Neural progenitor cell (in vitro differentiated cells): ENCODE results near the gene RAD51B. TPM values are rescaled to one million over a fixed set of nuclear protein-coding genes. Genes with fewer than 3 reads are reported as not detected.

Source experiments
- DNase-seq: peaks from one replicate; pipeline ENCODE4 v3.0.0-alpha.2; 2016; ENCODE audit warnings: low spot score
- H2AFZ ChIP-seq: fragments of 200-600 bp; sonication (generic); replicated peaks from 2 replicates; pipeline ENCODE4 v1.6.1; 2016; ENCODE audit warnings: antibody characterized with exemption
- H3F3A ChIP-seq: fragments of 200-600 bp; sonication (generic); 2 replicates; pipeline ENCODE4 v1.6.1; 2016; ENCODE audit warnings: antibody characterized with exemption, low read depth
- H3K27ac ChIP-seq: fragments of 200-600 bp; sonication (generic); 2 replicates; pipeline ENCODE4 v1.5.1; 2016; ENCODE audit warnings: mild to moderate bottlenecking
- H3K27me3 ChIP-seq: fragments of 200-600 bp; sonication (generic); 2 replicates; pipeline ENCODE4 v1.6.1; 2016; ENCODE audit warnings: mild to moderate bottlenecking, moderate library complexity
- H3K36me3 ChIP-seq: fragments of 200-600 bp; sonication (generic); 2 replicates; pipeline ENCODE4 v1.5.1; 2016
- H3K4me1 ChIP-seq: fragments of 200-600 bp; sonication (generic); 2 replicates; pipeline ENCODE4 v1.6.1; 2016; ENCODE audit warnings: mixed run types
- H3K4me2 ChIP-seq: fragments of 200-600 bp; sonication (generic); 2 replicates; pipeline ENCODE4 v1.6.1; 2016
- H3K4me3 ChIP-seq: fragments of 200-600 bp; sonication (generic); 2 replicates; pipeline ENCODE4 v1.5.1; 2016
- H3K79me2 ChIP-seq: fragments of 200-600 bp; sonication (generic); 2 replicates; pipeline ENCODE4 v1.6.1; 2016; ENCODE audit warnings: low read depth
- H3K9ac ChIP-seq: fragments of 200-600 bp; sonication (generic); 2 replicates; pipeline ENCODE4 v1.6.1; 2016
- H3K9me3 ChIP-seq: fragments of 200-600 bp; sonication (generic); 2 replicates; pipeline ENCODE4 v1.5.1; 2016; ENCODE audit warnings: low read depth
- H4K20me1 ChIP-seq: fragments of 200-600 bp; sonication (generic); 2 replicates; pipeline ENCODE4 v1.6.1; 2016; ENCODE audit warnings: low read depth
- H3K27ac Mint-ChIP-seq: 3 replicates; pipeline ENCODE4 v1.8.0; 2021; ENCODE audit warnings: mixed read lengths
- H3K27me3 Mint-ChIP-seq: 2 replicates; pipeline ENCODE4 v1.8.0; 2022; ENCODE audit warnings: low read depth, mild to moderate bottlenecking, inconsistent platforms, moderate library complexity, mixed read lengths; ENCODE audit not compliant: insufficient read depth
- H3K36me3 Mint-ChIP-seq: 3 replicates; pipeline ENCODE4 v1.8.0; 2021; ENCODE audit warnings: mixed read lengths
- H3K4me1 Mint-ChIP-seq: 3 replicates; pipeline ENCODE4 v1.8.0; 2021; ENCODE audit warnings: mixed read lengths
- H3K4me3 Mint-ChIP-seq: 3 replicates; pipeline ENCODE4 v1.8.0; 2021; ENCODE audit warnings: mild to moderate bottlenecking, moderate library complexity, mixed read lengths
- H3K9me3 Mint-ChIP-seq: 3 replicates; pipeline ENCODE4 v1.8.0; 2020; ENCODE audit warnings: mixed read lengths
- EZH2 ChIP-seq: fragments of 200-600 bp; sonication (generic); IDR thresholded peaks from 2 replicates; pipeline ENCODE4 v1.6.1; 2017; ENCODE audit warnings: antibody characterized with exemption, mild to moderate bottlenecking, moderate library complexity
- EZH2phosphoT487 ChIP-seq: fragments of 200-600 bp; sonication (generic); IDR thresholded peaks from 2 replicates; pipeline ENCODE4 v1.6.1; 2017; ENCODE audit warnings: antibody characterized with exemption
- total RNA-seq: library from RNA; depleted of rRNA; stranded (reverse); fragments of >200 nt; gene quantifications from 2 replicates; pipeline ENCODE4 v1.2.3, GENCODE V29; 2015; ENCODE audit warnings: low replicate concordance
- TF ChIP-seq, protein P1 (sequence below): fragments of 200-600 bp; sonication (generic); IDR thresholded peaks from 2 replicates; pipeline ENCODE4 v1.5.1; 2017; ENCODE audit warnings: antibody characterized with exemption, mild to moderate bottlenecking

RAD51B gene
- total RNA-seq, 1 donor from 2014 or later: 50.5 TPM

- Histone ChIP-seq H3K27me3 (no peaks in the 10 kb centered on the region), H3K27ac (no peak overlapping the region), H3K9ac (no peak overlapping the region), H3F3A (peaks cover 10% of the 10 kb centered on the region), H3K36me3 (no peaks in the 10 kb centered on the region), H3K79me2 (no peaks in the 10 kb centered on the region), H4K20me1 (no peaks in the 10 kb centered on the region), H3K4me1 (peaks cover 31% of the 10 kb centered on the region), H3K4me2 (no peak overlapping the region), H3K4me3 (no peak overlapping the region), H3K9me3 (no peaks in the 10 kb centered on the region), H2AFZ (no peak overlapping the region)
- H3K27ac Mint-ChIP-seq: peak overlapping the region; percentile 27
- peaks cover 4% of the 10 kb centered on the region for H3K27me3 Mint-ChIP-seq
- TF ChIP-seq EZH2 (no peak), EZH2phosphoT487 (no peak)
- TF ChIP-seq, protein P1, sequence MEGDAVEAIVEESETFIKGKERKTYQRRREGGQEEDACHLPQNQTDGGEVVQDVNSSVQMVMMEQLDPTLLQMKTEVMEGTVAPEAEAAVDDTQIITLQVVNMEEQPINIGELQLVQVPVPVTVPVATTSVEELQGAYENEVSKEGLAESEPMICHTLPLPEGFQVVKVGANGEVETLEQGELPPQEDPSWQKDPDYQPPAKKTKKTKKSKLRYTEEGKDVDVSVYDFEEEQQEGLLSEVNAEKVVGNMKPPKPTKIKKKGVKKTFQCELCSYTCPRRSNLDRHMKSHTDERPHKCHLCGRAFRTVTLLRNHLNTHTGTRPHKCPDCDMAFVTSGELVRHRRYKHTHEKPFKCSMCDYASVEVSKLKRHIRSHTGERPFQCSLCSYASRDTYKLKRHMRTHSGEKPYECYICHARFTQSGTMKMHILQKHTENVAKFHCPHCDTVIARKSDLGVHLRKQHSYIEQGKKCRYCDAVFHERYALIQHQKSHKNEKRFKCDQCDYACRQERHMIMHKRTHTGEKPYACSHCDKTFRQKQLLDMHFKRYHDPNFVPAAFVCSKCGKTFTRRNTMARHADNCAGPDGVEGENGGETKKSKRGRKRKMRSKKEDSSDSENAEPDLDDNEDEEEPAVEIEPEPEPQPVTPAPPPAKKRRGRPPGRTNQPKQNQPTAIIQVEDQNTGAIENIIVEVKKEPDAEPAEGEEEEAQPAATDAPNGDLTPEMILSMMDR: no peak
- H3K9me3 Mint-ChIP-seq: no peaks in the 10 kb centered on the region
- H3K4me1 Mint-ChIP-seq: peaks cover 57% of the 10 kb centered on the region
- no peak for DNase-seq
- peaks cover 6% of the 10 kb centered on the region for H3K36me3 Mint-ChIP-seq
- H3K4me3 Mint-ChIP-seq: no peak overlapping the region
These were observed 673.8 kb downstream of the RAD51B start for GRCh38 chr14:68493152-68493911.

- H3K27ac ChIP-seq: no peak overlapping the region
- H3K36me3 ChIP-seq: no peaks in the 10 kb centered on the region
- H3K4me2 ChIP-seq: no peak overlapping the region
- H2AFZ ChIP-seq: no peak overlapping the region
- H3K4me1 ChIP-seq: peaks cover 34% of the 10 kb centered on the region
- Mint-ChIP-seq H3K4me3 (no peak overlapping the region), H3K36me3 (peaks cover 4% of the 10 kb centered on the region), H3K27ac (no peak overlapping the region), H3K4me1 (peaks cover 65% of the 10 kb centered on the region), H3K27me3 (peaks cover 6% of the 10 kb centered on the region), H3K9me3 (no peaks in the 10 kb centered on the region)
- H3K9ac ChIP-seq: no peak overlapping the region
- TF ChIP-seq EZH2phosphoT487 (no peak), EZH2 (no peak)
- TF ChIP-seq, protein P1: no peak
- DNase-seq: no peak
- no peaks in the 10 kb centered on the region for H3K9me3 ChIP-seq
- no peaks in the 10 kb centered on the region for H3K27me3 ChIP-seq
- no peak overlapping the region for H3K4me3 ChIP-seq
- H4K20me1 ChIP-seq: no peaks in the 10 kb centered on the region
- peaks cover 10% of the 10 kb centered on the region for H3F3A ChIP-seq
- no peaks in the 10 kb centered on the region for H3K79me2 ChIP-seq
These were observed 675.8 kb downstream of the RAD51B start for GRCh38 chr14:68495101-68496039.

- peaks cover 68% of the 10 kb centered on the region for H3K4me1 Mint-ChIP-seq
- no peaks in the 10 kb centered on the region for H3K36me3 ChIP-seq
These were observed 677.4 kb downstream of the RAD51B start for GRCh38 chr14:68497011-68497410.

More at GRCh38 chr14:68497011-68497410, 677.4 kb downstream of the RAD51B start:
- no peak overlapping the region for H3K9ac ChIP-seq
- H3K4me2 ChIP-seq: no peak overlapping the region
- H3K9me3 Mint-ChIP-seq: no peaks in the 10 kb centered on the region
- no peaks in the 10 kb centered on the region for H4K20me1 ChIP-seq
- no peak overlapping the region for H2AFZ ChIP-seq
- peaks cover 11% of the 10 kb centered on the region for H3F3A ChIP-seq
- H3K27ac Mint-ChIP-seq: no peak overlapping the region
- no peak for DNase-seq
- no peaks in the 10 kb centered on the region for H3K79me2 ChIP-seq
- TF ChIP-seq EZH2phosphoT487 (no peak), EZH2 (no peak)
- TF ChIP-seq, protein P1: no peak
- no peak overlapping the region for H3K4me3 Mint-ChIP-seq
- H3K4me1 ChIP-seq: peaks cover 33% of the 10 kb centered on the region
- no peaks in the 10 kb centered on the region for H3K9me3 ChIP-seq
- no peaks in the 10 kb centered on the region for H3K27me3 ChIP-seq
- no peak overlapping the region for H3K4me3 ChIP-seq
- H3K27me3 Mint-ChIP-seq: peaks cover 6% of the 10 kb centered on the region
- peaks cover 4% of the 10 kb centered on the region for H3K36me3 Mint-ChIP-seq
- H3K27ac ChIP-seq: no peak overlapping the region
